MCF 10A (cell line): ENCODE data around the gene C5AR1. TPM values are rescaled to one million over a fixed set of nuclear protein-coding genes. Genes with fewer than 3 reads are reported as not detected.

Source experiments
- BruUV-seq: library from RNA; stranded (reverse); fragments of 400-500 nt; replicated peaks from 2 replicates; lab custom pipeline; 2021; lab: Mats Ljungman, UMichigan
- CTCF ChIA-PET: fragments of 300-600 bp; sonication (Branson Sonifier 250); formaldehyde crosslinking; extraction: SDS; loops from one replicate; lab custom pipeline; 2021; ENCODE audit warnings: antibody characterized with exemption, inconsistent platforms; lab: Yijun Ruan, JAX
- POLR2A ChIA-PET: fragments of 300-600, 350-650 bp; sonication (Branson Sonifier 250); formaldehyde crosslinking; extraction: SDS; loops from one replicate; lab custom pipeline; 2020; ENCODE audit warnings: antibody characterized with exemption, inconsistent platforms; lab: Yijun Ruan, JAX
- DNase-seq: peaks from one replicate; pipeline ENCODE4 v3.0.0-alpha.2; 2018; ENCODE audit not compliant: unreplicated experiment
- H3K27ac Mint-ChIP-seq: one replicate; pipeline ENCODE4 v1.8.0; 2022; ENCODE audit warnings: mild to moderate bottlenecking, low read depth, mixed read lengths; ENCODE audit not compliant: unreplicated experiment
- H3K27me3 Mint-ChIP-seq: one replicate; pipeline ENCODE4 v1.8.0; 2022; ENCODE audit warnings: mixed read lengths; ENCODE audit not compliant: insufficient read depth, unreplicated experiment
- H3K36me3 Mint-ChIP-seq: one replicate; pipeline ENCODE4 v1.8.0; 2022; ENCODE audit warnings: mild to moderate bottlenecking, moderate library complexity, mixed read lengths; ENCODE audit not compliant: insufficient read depth, unreplicated experiment
- H3K4me1 Mint-ChIP-seq: one replicate; pipeline ENCODE4 v1.8.0; 2022; ENCODE audit warnings: mixed read lengths; ENCODE audit not compliant: insufficient read depth, unreplicated experiment
- H3K4me3 Mint-ChIP-seq: one replicate; pipeline ENCODE4 v1.8.0; 2022; ENCODE audit warnings: mild to moderate bottlenecking, moderate library complexity, mixed read lengths; ENCODE audit not compliant: unreplicated experiment
- H3K9me3 Mint-ChIP-seq: one replicate; pipeline ENCODE4 v1.8.0; 2022; ENCODE audit warnings: mixed read lengths; ENCODE audit not compliant: unreplicated experiment
- intact Hi-C: fragments of 100-400 bp; cut with micrococcal nuclease; formaldehyde crosslinking; loops from 2 replicates; pipeline ENCODE4 v1.14.1; 2022
- total RNA-seq: library from RNA; stranded (reverse); gene quantifications from 2 replicates; pipeline ENCODE4 v1.2.3, GENCODE V29; 2022
- TF ChIP-seq, protein P1 (sequence below): fragments of 200-600 bp; IDR thresholded peaks from one replicate; pipeline ENCODE4 v1.8.0; 2022; ENCODE audit warnings: antibody characterized with exemption, mild to moderate bottlenecking; ENCODE audit not compliant: unreplicated experiment

C5AR1 gene
- total RNA-seq, 1 experiment from 2014 or later: 1.9 TPM

DNA sequence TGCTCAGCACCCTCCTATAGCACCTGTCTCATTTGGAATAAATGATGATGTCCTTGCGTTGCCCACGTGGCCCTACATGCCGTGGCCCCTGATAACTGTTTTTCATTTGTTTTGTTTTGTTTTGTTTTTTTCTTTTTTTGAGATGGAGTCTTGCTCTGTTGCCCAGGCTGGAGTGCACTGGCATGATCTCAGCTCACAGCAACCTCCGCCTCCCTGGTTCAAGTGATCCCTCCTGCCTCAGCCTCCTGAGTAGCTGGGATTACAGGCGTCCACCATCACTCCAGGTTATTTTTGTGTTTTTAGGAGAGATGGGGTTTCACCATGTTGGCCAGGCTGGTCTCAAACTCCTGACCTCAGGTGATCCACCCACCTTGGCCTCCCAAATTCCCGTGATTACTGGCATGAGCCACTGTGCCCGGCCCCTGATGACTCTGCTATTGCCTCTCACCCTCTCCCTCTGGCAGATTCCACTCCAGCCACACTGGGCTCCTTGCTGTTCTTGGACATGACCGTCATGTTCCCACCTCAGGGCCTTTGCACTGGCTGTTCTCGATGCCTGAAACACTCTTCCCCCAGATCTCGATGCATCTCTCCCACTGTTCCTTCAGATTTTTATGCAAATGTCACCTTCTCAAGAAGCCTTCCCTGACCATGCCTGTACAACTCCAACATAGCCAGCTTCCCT lies 29.7 kb downstream of the C5AR1 start:
- intact Hi-C loops: no loop called here
- no TSS peak for BruUV-seq
- Mint-ChIP-seq H3K4me3 (no peak overlapping the region), H3K9me3 (no peaks in the 10 kb centered on the region), H3K36me3 (peaks cover 10% of the 10 kb centered on the region), H3K4me1 (peaks cover 4% of the 10 kb centered on the region), H3K27me3 (no peaks in the 10 kb centered on the region), H3K27ac (no peak overlapping the region)
- CTCF ChIA-PET: interaction anchor here (0.6 to 3.0 kb wide), 4 partner anchors 10 to 123 kb away, joined by 3 to 13 read pairs (median 4); partner anchors contain the start of gene DHX34
- POLR2A ChIA-PET: interaction anchor here (2.2 kb wide), 1 partner anchor 9 kb away, joined by 7 read pairs; the partner anchor contains the start of gene DHX34
- TF ChIP-seq, protein P1, sequence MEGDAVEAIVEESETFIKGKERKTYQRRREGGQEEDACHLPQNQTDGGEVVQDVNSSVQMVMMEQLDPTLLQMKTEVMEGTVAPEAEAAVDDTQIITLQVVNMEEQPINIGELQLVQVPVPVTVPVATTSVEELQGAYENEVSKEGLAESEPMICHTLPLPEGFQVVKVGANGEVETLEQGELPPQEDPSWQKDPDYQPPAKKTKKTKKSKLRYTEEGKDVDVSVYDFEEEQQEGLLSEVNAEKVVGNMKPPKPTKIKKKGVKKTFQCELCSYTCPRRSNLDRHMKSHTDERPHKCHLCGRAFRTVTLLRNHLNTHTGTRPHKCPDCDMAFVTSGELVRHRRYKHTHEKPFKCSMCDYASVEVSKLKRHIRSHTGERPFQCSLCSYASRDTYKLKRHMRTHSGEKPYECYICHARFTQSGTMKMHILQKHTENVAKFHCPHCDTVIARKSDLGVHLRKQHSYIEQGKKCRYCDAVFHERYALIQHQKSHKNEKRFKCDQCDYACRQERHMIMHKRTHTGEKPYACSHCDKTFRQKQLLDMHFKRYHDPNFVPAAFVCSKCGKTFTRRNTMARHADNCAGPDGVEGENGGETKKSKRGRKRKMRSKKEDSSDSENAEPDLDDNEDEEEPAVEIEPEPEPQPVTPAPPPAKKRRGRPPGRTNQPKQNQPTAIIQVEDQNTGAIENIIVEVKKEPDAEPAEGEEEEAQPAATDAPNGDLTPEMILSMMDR: no peak
- no peak for DNase-seq

- CTCF ChIA-PET: interaction anchor here (0.6 to 3.0 kb wide), 3 partner anchors 8 to 343 kb away, joined by 3 to 13 read pairs (median 4); partner anchors contain the start of gene DHX34
These were observed 31.0 kb downstream of the C5AR1 start for GRCh38 chr19:47340477-47341208.

GRCh38 chr19:47341734-47342133 lies 32.1 kb downstream of the C5AR1 start:
- Mint-ChIP-seq H3K27me3 (no peaks in the 10 kb centered on the region), H3K4me3 (no peak overlapping the region), H3K27ac (no peak overlapping the region), H3K36me3 (peaks cover 10% of the 10 kb centered on the region), H3K9me3 (no peaks in the 10 kb centered on the region), H3K4me1 (no peaks in the 10 kb centered on the region)
- TF ChIP-seq, protein P1: no peak
- BruUV-seq: no TSS peak
- CTCF ChIA-PET: interaction anchor here (0.7 to 1.7 kb wide), 3 partner anchors 26 to 57 kb away, joined by 3 to 4 read pairs (median 3); no protein-coding TSS in a partner anchor
- POLR2A ChIA-PET: no interaction called here
- DNase-seq: no peak
- intact Hi-C loops: no loop called here

More at GRCh38 chr19:47340477-47341208, 31.0 kb downstream of the C5AR1 start:
- no peaks in the 10 kb centered on the region for H3K9me3 Mint-ChIP-seq
- intact Hi-C loops: no loop called here
- H3K36me3 Mint-ChIP-seq: peaks cover 10% of the 10 kb centered on the region
- no peak overlapping the region for H3K4me3 Mint-ChIP-seq
- no TSS peak for BruUV-seq
- no peak overlapping the region for H3K27ac Mint-ChIP-seq
- POLR2A ChIA-PET: interaction anchor here (2.2 kb wide), 1 partner anchor 8 kb away, joined by 7 read pairs; the partner anchor contains the start of gene DHX34
- peaks cover 4% of the 10 kb centered on the region for H3K4me1 Mint-ChIP-seq
- H3K27me3 Mint-ChIP-seq: no peaks in the 10 kb centered on the region
- TF ChIP-seq, protein P1: no peak
- no peak for DNase-seq
